NCI-H2227 treated with DMSO at 0.1 percent for 48 hours (cell line): ENCODE results near the gene ARSB.
"Not testable (repeated sequence)": the region's sequence is repeated elsewhere in the genome, so short reads cannot be mapped to it uniquely, and the experiment has no call there.

Experiments used
- DNase-seq: peaks from one replicate; lab custom pipeline; 2025; lab: John Stamatoyannopoulos, UW

Gene ARSB

GRCh38 chr5:78779262-78779661 is 205.8 kb downstream of the ARSB start:
- no peak for DNase-seq

GRCh38 chr5:78778538-78778937 is 206.6 kb downstream of the ARSB start:
- DNase-seq, result no peak

- DNase-seq, result no peak
These were observed 207.2 kb downstream of the ARSB start for GRCh38 chr5:78777901-78778300.

- no peak for DNase-seq
These were observed 208.5 kb downstream of the ARSB start for GRCh38 chr5:78776637-78777036.

- no peak for DNase-seq
These were observed 211.5 kb downstream of the ARSB start for GRCh38 chr5:78773655-78774054.

GRCh38 chr5:78771260-78772205 is 213.6 kb downstream of the ARSB start:
- no peak for DNase-seq

- DNase-seq, result no peak
These were observed 216.2 kb downstream of the ARSB start for GRCh38 chr5:78768781-78769380.

GRCh38 chr5:78766412-78766762 is 218.7 kb downstream of the ARSB start:
- DNase-seq, result no peak

- no peak for DNase-seq
These were observed 219.2 kb downstream of the ARSB start for GRCh38 chr5:78765756-78766411.

GRCh38 chr5:78765116-78765515 is 220.0 kb downstream of the ARSB start:
- no peak for DNase-seq

- DNase-seq, result no peak
These were observed 221.4 kb downstream of the ARSB start for GRCh38 chr5:78763659-78764189.

GRCh38 chr5:78762743-78763142 is 222.4 kb downstream of the ARSB start:
- DNase-seq, result not testable (repeated sequence)

GRCh38 chr5:78761840-78762239 is 223.3 kb downstream of the ARSB start:
- no peak for DNase-seq

GRCh38 chr5:78760770-78761169 is 224.3 kb downstream of the ARSB start:
- no peak for DNase-seq

GRCh38 chr5:78760366-78760765 is 224.7 kb downstream of the ARSB start:
- DNase-seq, result no peak

GRCh38 chr5:78758169-78758839 is 226.8 kb downstream of the ARSB start:
- DNase-seq, result no peak

- no peak for DNase-seq
These were observed 227.6 kb downstream of the ARSB start for GRCh38 chr5:78757269-78758053.

GRCh38 chr5:78756858-78757257 is 228.3 kb downstream of the ARSB start:
- no peak for DNase-seq

GRCh38 chr5:78755822-78756429 is 229.2 kb downstream of the ARSB start:
- no peak for DNase-seq

GRCh38 chr5:78754655-78755054 is 230.5 kb downstream of the ARSB start:
- no peak for DNase-seq

- no peak for DNase-seq
These were observed 232.0 kb downstream of the ARSB start for GRCh38 chr5:78753093-78753531.
